Liver (tissue), 9 donors: ENCODE measurements around the gene BSX. TPM values are rescaled to one million over a fixed set of nuclear protein-coding genes. Genes with fewer than 3 reads are reported as not detected.

Source experiments
- DNase-seq: peaks from one replicate; pipeline ENCODE4 v3.0.0-alpha.2; 2017; ENCODE audit warnings: low spot score
- H3K27ac ChIP-seq, 2 donors: one replicate each; pipeline ENCODE4 v1.7.0; 2013; ENCODE audit warnings: inconsistent platforms in 2 of 2, low read length in 2 of 2, control low read depth in 1 of 2, low read depth in 1 of 2, mild to moderate bottlenecking in 1 of 2
- H3K27me3 ChIP-seq, 4 donors: one replicate each; pipeline versions ENCODE4 v1.6.1 to v1.7.0; 2013; ENCODE audit warnings: low read length in 3 of 4, inconsistent platforms in 1 of 4, mild to moderate bottlenecking in 1 of 4, moderate library complexity in 1 of 4; ENCODE audit not compliant: control insufficient read depth in 4 of 4, insufficient read depth in 4 of 4
- H3K36me3 ChIP-seq, 4 donors: one replicate each; pipeline versions ENCODE4 v1.6.1 to v1.7.0; 2013; ENCODE audit warnings: low read length in 3 of 4, mild to moderate bottlenecking in 3 of 4, low read depth in 1 of 4, moderate library complexity in 1 of 4; ENCODE audit not compliant: control insufficient read depth in 4 of 4, insufficient read depth in 3 of 4
- H3K4me1 ChIP-seq, 4 donors: one replicate each; pipeline versions ENCODE4 v1.6.1 to v1.7.0; 2013; ENCODE audit warnings: low read length in 3 of 4, mild to moderate bottlenecking in 3 of 4, moderate library complexity in 1 of 4; ENCODE audit not compliant: control insufficient read depth in 4 of 4, insufficient read depth in 4 of 4
- H3K4me3 ChIP-seq, 3 donors: one replicate each; pipeline versions ENCODE4 v1.6.1 to v1.7.0; 2013; ENCODE audit warnings: low read length in 3 of 3, control low read depth in 1 of 3, low read depth in 1 of 3, mild to moderate bottlenecking in 1 of 3
- H3K9ac ChIP-seq, 2 donors: one replicate each; pipeline ENCODE4 v1.7.0; 2013; ENCODE audit warnings: low read length in 2 of 2, mild to moderate bottlenecking in 2 of 2, moderate library complexity in 2 of 2, control low read depth in 1 of 2, low read depth in 1 of 2
- H3K9me3 ChIP-seq, 4 donors: one replicate each; pipeline versions ENCODE4 v1.6.1 to v1.7.0; 2013; ENCODE audit warnings: low read length in 3 of 4; ENCODE audit not compliant: control insufficient read depth in 4 of 4
- ATF3 ChIP-seq: IDR thresholded peaks from 2 replicates; pipeline ENCODE4 v1.6.1; 2016; ENCODE audit warnings: antibody characterized with exemption
- EGR1 ChIP-seq, 2 donors: IDR thresholded peaks; 2 replicates each; pipeline ENCODE4 v1.6.1; 2016 to 2018; ENCODE audit warnings: antibody characterized with exemption in 2 of 2, low read depth in 2 of 2
- FOXA1 ChIP-seq: IDR thresholded peaks from 2 replicates; pipeline ENCODE4 v1.6.1; 2016; ENCODE audit warnings: antibody characterized with exemption
- FOXA2 ChIP-seq: IDR thresholded peaks from 2 replicates; pipeline ENCODE4 v1.6.1; 2016; ENCODE audit warnings: antibody characterized with exemption
- HNF4A ChIP-seq, 2 donors: conservative IDR thresholded peaks; 2 replicates each; pipeline ENCODE4 v1.6.1; 2016; ENCODE audit warnings: antibody characterized with exemption in 2 of 2, mild to moderate bottlenecking in 2 of 2
- HNF4G ChIP-seq: IDR thresholded peaks from 2 replicates; pipeline ENCODE4 v1.6.1; 2016; ENCODE audit warnings: antibody characterized with exemption
- JUND ChIP-seq, 2 donors: IDR thresholded peaks; 2 replicates each; pipeline ENCODE4 v1.6.1; 2016; ENCODE audit warnings: antibody characterized with exemption in 2 of 2
- MAX ChIP-seq: IDR thresholded peaks from 2 replicates; pipeline ENCODE4 v1.6.1; 2016; ENCODE audit warnings: antibody characterized with exemption
- NR2F2 ChIP-seq: IDR thresholded peaks from 2 replicates; pipeline ENCODE4 v1.6.1; 2016; ENCODE audit warnings: antibody characterized with exemption
- RAD21 ChIP-seq, 2 donors: IDR thresholded peaks; 2 replicates each; pipeline ENCODE4 v1.6.1; 2016; ENCODE audit warnings: antibody characterized with exemption in 2 of 2, mild to moderate bottlenecking in 2 of 2
- RXRA ChIP-seq, 2 donors: IDR thresholded peaks; 2 replicates each; pipeline ENCODE4 v1.6.1; 2017 to 2018; ENCODE audit warnings: antibody characterized with exemption in 2 of 2, mild to moderate bottlenecking in 1 of 2
- SP1 ChIP-seq: IDR thresholded peaks from 2 replicates; pipeline ENCODE4 v1.6.1; 2018; ENCODE audit warnings: antibody characterized with exemption, mild to moderate bottlenecking
- TAF1 ChIP-seq: conservative IDR thresholded peaks from 2 replicates; pipeline ENCODE4 v1.6.1; 2016; ENCODE audit warnings: antibody characterized with exemption, mild to moderate bottlenecking
- WGBS: extraction: QIAGEN DNeasy Blood & Tissue Kit; methylation state at CpG from one replicate; pipeline ENCODE4 v1.1.7; 2013; 5-methylcytosine and 5-hydroxymethylcytosine counted together
- polyA plus RNA-seq, 2 donors: library from polyadenylated mRNA; stranded (reverse) in 1 of 2; unstranded in 1 of 2; fragments of 200-250 nt in 1 of 2; fragments of >200 nt in 1 of 2; fragmentation: Nextera tagmentation in 1 of 2; extraction: Ambion mirVana in 1 of 2; gene quantifications; one replicate each; pipeline versions ENCODE4 v1.2.1 to v1.2.3, GENCODE V29; 2013 to 2015
- total RNA-seq, 2 donors: library from RNA; depleted of rRNA; stranded (reverse); fragments of >200 nt; gene quantifications; one replicate each; pipeline ENCODE4 v1.2.3, GENCODE V29; 2014
- TF ChIP-seq, protein P1 (sequence below): IDR thresholded peaks from 2 replicates; pipeline ENCODE4 v1.6.1; 2016; ENCODE audit warnings: antibody characterized with exemption, mild to moderate bottlenecking
- TF ChIP-seq, protein P2 (sequence below): IDR thresholded peaks from 2 replicates; pipeline ENCODE4 v1.6.1; 2016; ENCODE audit warnings: antibody characterized with exemption
- donor health status: healthy.
- donor health status: healthy.
- donor health status: healthy.
- donor health status: healthy.
- donor health status: healthy.

BSX gene
- total and polyA plus RNA-seq, 4 donors = not detected

- H3K27ac ChIP-seq = no peak overlapping the region
- WGBS = 4% methylated on average over 27 of the region's 27 CpGs
- no peak for DNase-seq
- TF ChIP-seq MAX (no peak), ATF3 (no peak), RXRA (IDR thresholded peaks at IDR 0.05) (no peak), RAD21 (IDR thresholded peaks at IDR 0.05) (no peak), NR2F2 (no peak)
- TF ChIP-seq, protein P1, sequence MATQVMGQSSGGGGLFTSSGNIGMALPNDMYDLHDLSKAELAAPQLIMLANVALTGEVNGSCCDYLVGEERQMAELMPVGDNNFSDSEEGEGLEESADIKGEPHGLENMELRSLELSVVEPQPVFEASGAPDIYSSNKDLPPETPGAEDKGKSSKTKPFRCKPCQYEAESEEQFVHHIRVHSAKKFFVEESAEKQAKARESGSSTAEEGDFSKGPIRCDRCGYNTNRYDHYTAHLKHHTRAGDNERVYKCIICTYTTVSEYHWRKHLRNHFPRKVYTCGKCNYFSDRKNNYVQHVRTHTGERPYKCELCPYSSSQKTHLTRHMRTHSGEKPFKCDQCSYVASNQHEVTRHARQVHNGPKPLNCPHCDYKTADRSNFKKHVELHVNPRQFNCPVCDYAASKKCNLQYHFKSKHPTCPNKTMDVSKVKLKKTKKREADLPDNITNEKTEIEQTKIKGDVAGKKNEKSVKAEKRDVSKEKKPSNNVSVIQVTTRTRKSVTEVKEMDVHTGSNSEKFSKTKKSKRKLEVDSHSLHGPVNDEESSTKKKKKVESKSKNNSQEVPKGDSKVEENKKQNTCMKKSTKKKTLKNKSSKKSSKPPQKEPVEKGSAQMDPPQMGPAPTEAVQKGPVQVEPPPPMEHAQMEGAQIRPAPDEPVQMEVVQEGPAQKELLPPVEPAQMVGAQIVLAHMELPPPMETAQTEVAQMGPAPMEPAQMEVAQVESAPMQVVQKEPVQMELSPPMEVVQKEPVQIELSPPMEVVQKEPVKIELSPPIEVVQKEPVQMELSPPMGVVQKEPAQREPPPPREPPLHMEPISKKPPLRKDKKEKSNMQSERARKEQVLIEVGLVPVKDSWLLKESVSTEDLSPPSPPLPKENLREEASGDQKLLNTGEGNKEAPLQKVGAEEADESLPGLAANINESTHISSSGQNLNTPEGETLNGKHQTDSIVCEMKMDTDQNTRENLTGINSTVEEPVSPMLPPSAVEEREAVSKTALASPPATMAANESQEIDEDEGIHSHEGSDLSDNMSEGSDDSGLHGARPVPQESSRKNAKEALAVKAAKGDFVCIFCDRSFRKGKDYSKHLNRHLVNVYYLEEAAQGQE = no peak
- no peak overlapping the region for H3K9ac ChIP-seq
- H3K4me1 ChIP-seq = peaks cover 4 to 25% (median 10%) of the 10 kb centered on the region in 4 donors
- H3K36me3 ChIP-seq = no peaks in the 10 kb centered on the region
- H3K27me3 ChIP-seq = peaks cover 9 to 37% (median 30%) of the 10 kb centered on the region in 4 donors
- H3K9me3 ChIP-seq = no peaks in the 10 kb centered on the region
- no peak overlapping the region for H3K4me3 ChIP-seq
Observed at GRCh38 chr11:122979815-122980595, 1.6 kb downstream of the BSX start.

DNA sequence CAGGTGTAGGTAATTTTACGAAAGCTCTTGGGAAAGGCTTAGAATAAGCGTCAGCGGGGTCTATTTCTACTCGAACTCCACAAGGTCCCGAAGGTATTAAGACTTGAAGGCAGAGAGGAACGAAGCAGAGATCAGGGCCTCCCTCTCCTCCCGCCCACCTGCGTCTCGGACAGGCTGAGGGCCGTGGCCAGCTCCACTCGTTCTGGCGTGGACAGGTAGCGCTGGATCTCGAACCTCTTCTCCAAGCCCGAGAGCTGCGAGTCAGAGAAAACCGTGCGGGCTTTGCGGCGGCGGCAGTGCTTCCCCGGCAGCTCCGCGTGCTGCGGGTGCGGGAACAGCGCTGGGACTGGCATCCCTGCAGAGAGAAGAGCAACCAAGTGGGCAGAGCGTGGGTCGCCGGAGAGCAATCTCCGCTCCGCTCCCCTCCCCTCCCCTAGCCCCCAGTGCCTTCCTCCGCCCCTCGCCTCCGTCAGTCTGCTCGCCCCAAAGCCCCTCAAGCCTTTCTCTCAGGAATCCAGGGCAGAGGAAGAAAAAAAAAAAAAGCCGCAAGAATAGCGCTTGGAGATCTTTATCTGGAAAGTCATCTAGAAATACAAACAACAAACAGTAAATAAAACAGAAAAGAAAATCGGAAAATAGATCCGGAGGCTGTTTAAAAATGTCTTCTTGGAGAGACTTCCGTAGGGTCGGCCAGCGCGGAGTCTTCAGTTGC is 2.4 kb downstream of the BSX start:
- Histone ChIP-seq H3K9ac (no peak overlapping the region), H3K9me3 (no peaks in the 10 kb centered on the region), H3K27me3 (peaks cover 9 to 36% (median 30%) of the 10 kb centered on the region in 4 donors), H3K4me1 (peaks cover 0 to 18% (median 7%) of the 10 kb centered on the region in 4 donors), H3K27ac (no peak overlapping the region), H3K4me3 (no peak overlapping the region), H3K36me3 (no peaks in the 10 kb centered on the region)
- 9% methylated on average over 44 of the region's 44 CpGs for WGBS
- no peak for DNase-seq
- no peak for TF ChIP-seq ATF3
- no peak for TF ChIP-seq FOXA1
- TF ChIP-seq RAD21 (IDR thresholded peaks at IDR 0.05) = no peak
- TF ChIP-seq HNF4A (conservative IDR thresholded peaks at IDR 0.05) = no peak
- no peak for TF ChIP-seq HNF4G
- no peak for TF ChIP-seq EGR1 (IDR thresholded peaks at IDR 0.05; ENCODE audit: low read depth in 2 of 2)
- no peak for TF ChIP-seq MAX
- no peak for TF ChIP-seq JUND (IDR thresholded peaks at IDR 0.05)
- TF ChIP-seq, protein P1 = no peak
- TF ChIP-seq RXRA (IDR thresholded peaks at IDR 0.05) = no peak
- TF ChIP-seq, protein P2, sequence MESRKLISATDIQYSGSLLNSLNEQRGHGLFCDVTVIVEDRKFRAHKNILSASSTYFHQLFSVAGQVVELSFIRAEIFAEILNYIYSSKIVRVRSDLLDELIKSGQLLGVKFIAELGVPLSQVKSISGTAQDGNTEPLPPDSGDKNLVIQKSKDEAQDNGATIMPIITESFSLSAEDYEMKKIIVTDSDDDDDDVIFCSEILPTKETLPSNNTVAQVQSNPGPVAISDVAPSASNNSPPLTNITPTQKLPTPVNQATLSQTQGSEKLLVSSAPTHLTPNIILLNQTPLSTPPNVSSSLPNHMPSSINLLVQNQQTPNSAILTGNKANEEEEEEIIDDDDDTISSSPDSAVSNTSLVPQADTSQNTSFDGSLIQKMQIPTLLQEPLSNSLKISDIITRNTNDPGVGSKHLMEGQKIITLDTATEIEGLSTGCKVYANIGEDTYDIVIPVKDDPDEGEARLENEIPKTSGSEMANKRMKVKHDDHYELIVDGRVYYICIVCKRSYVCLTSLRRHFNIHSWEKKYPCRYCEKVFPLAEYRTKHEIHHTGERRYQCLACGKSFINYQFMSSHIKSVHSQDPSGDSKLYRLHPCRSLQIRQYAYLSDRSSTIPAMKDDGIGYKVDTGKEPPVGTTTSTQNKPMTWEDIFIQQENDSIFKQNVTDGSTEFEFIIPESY = no peak
- TF ChIP-seq TAF1 = no peak
- TF ChIP-seq FOXA2 = no peak
- TF ChIP-seq NR2F2 = no peak
- TF ChIP-seq SP1 = no peak
